ENCODE results near the gene FANCE. TPM values are rescaled to one million over a fixed set of nuclear protein-coding genes. Genes with fewer than 3 reads are reported as not detected.

The FANCE gene
- total and polyA plus RNA-seq, 9 of the 15 experiments (the other 6 are each of a cell fraction or from before 2014, with no cell fraction given) = 5.7 to 30.2 (median 17.0) TPM

- TF ChIP-seq ZNF592 (IDR thresholded peaks at IDR 0.05) = 0 out of 2 replicates have a peak, but pooled peaks have one; percentile 8
- no peak for TF ChIP-seq ZNF146 (CRISPR knock-in tag; IDR thresholded peaks at IDR 0.05; ENCODE audit: unreplicated experiment)
- TF ChIP-seq SMC3 (conservative IDR thresholded peaks at IDR 0.05; ENCODE audit: insufficient read depth, low read depth, low read length) = no peak
- TF ChIP-seq ZNF589 (CRISPR knock-in tag; IDR thresholded peaks at IDR 0.05; ENCODE audit: low read depth) = no peak
- no peak for TF ChIP-seq KHSRP (IDR thresholded peaks at IDR 0.05)
- no peak for TF ChIP-seq RUNX1 (IDR thresholded peaks at IDR 0.05; ENCODE audit: low read depth)
- no peak; a peak in 1 of 4 replicates for TF ChIP-seq TBL1XR1 (IDR thresholded peaks at IDR 0.05; ENCODE audit: low read length in 2 of 2)
- TF ChIP-seq ZNF24 (IDR thresholded peaks at IDR 0.05) = no peak
- TF ChIP-seq ZNF785 (CRISPR knock-in tag; IDR thresholded peaks at IDR 0.05) = 0 out of 2 replicates have a peak, but pooled peaks have one; percentile 9
- TF ChIP-seq STAT5A (IDR thresholded peaks at IDR 0.05; ENCODE audit: borderline replicate concordance, low read length) = no peak
- no peak for TF ChIP-seq ZNF444 (CRISPR knock-in tag; IDR thresholded peaks at IDR 0.05)
- no peak; a peak in 2 of 4 replicates for TF ChIP-seq SIN3A (IDR thresholded peaks at IDR 0.05; ENCODE audit: borderline replicate concordance in 2 of 2, control insufficient read depth in 1 of 2, low read depth in 2 of 2, low read length in 2 of 2)
- TF ChIP-seq ZNF324 (CRISPR knock-in tag; IDR thresholded peaks at IDR 0.05) = no peak
- no peak for TF ChIP-seq KAT2B (IDR thresholded peaks at IDR 0.05; ENCODE audit: low read depth, low read length)
- no peak for TF ChIP-seq KLF1 (tag; IDR thresholded peaks at IDR 0.05)
- no peak for TF ChIP-seq ZC3H4 (CRISPR knock-in tag; IDR thresholded peaks at IDR 0.05; ENCODE audit: borderline replicate concordance)
- no peak for TF ChIP-seq HNRNPLL (IDR thresholded peaks at IDR 0.05; ENCODE audit: low read depth, low read length, poor library complexity, severe bottlenecking)
- no peak for TF ChIP-seq ILK (tag; IDR thresholded peaks at IDR 0.05; ENCODE audit: borderline replicate concordance, low read depth)
- no peak for TF ChIP-seq SMAD1 (IDR thresholded peaks at IDR 0.05; ENCODE audit: low read depth, low read length, partially characterized antibody)
- TF ChIP-seq RBM22 (IDR thresholded peaks at IDR 0.05; ENCODE audit: low read depth, low read length, poor library complexity, severe bottlenecking) = peak; percentile 24
- no peak for TF ChIP-seq ZBTB2 (IDR thresholded peaks at IDR 0.05)
- TF ChIP-seq USF2 (CRISPR knock-in tag; IDR thresholded peaks at IDR 0.05) = no peak; the same call in 1 of the 2 replicates
These were observed 17.0 kb downstream of the FANCE start (continued) for GRCh38 chr6:35468980-35469750.
